ENCODE data around the gene CPS1. TPM values are rescaled to one million over a fixed set of nuclear protein-coding genes. Genes with fewer than 3 reads are reported as not detected.
A peak's percentile ranks its signal among the peaks of the same experiment; 100 is the strongest.

CPS1 gene
- total and polyA plus RNA-seq, 2 experiments from 2014 or later, result 5.5 to 11.0 TPM

DNA sequence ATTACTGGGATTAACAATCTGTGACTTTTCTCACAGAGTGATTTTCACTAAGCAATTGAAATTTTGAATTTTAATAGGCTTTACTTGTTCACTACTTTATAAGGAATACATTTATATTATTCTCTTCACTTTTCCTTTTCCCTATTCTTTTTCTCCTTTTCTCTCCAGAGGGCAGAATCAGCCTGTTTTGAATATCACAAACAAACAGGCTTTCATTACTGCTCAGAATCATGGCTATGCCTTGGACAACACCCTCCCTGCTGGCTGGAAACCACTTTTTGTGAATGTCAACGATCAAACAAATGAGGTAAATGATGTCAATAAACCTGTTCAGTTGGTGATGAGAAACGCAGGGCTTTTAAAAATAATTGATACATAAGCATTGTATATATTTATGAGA is 35.3 kb downstream of the CPS1 start (continued):
- TF ChIP-seq, protein P1, sequence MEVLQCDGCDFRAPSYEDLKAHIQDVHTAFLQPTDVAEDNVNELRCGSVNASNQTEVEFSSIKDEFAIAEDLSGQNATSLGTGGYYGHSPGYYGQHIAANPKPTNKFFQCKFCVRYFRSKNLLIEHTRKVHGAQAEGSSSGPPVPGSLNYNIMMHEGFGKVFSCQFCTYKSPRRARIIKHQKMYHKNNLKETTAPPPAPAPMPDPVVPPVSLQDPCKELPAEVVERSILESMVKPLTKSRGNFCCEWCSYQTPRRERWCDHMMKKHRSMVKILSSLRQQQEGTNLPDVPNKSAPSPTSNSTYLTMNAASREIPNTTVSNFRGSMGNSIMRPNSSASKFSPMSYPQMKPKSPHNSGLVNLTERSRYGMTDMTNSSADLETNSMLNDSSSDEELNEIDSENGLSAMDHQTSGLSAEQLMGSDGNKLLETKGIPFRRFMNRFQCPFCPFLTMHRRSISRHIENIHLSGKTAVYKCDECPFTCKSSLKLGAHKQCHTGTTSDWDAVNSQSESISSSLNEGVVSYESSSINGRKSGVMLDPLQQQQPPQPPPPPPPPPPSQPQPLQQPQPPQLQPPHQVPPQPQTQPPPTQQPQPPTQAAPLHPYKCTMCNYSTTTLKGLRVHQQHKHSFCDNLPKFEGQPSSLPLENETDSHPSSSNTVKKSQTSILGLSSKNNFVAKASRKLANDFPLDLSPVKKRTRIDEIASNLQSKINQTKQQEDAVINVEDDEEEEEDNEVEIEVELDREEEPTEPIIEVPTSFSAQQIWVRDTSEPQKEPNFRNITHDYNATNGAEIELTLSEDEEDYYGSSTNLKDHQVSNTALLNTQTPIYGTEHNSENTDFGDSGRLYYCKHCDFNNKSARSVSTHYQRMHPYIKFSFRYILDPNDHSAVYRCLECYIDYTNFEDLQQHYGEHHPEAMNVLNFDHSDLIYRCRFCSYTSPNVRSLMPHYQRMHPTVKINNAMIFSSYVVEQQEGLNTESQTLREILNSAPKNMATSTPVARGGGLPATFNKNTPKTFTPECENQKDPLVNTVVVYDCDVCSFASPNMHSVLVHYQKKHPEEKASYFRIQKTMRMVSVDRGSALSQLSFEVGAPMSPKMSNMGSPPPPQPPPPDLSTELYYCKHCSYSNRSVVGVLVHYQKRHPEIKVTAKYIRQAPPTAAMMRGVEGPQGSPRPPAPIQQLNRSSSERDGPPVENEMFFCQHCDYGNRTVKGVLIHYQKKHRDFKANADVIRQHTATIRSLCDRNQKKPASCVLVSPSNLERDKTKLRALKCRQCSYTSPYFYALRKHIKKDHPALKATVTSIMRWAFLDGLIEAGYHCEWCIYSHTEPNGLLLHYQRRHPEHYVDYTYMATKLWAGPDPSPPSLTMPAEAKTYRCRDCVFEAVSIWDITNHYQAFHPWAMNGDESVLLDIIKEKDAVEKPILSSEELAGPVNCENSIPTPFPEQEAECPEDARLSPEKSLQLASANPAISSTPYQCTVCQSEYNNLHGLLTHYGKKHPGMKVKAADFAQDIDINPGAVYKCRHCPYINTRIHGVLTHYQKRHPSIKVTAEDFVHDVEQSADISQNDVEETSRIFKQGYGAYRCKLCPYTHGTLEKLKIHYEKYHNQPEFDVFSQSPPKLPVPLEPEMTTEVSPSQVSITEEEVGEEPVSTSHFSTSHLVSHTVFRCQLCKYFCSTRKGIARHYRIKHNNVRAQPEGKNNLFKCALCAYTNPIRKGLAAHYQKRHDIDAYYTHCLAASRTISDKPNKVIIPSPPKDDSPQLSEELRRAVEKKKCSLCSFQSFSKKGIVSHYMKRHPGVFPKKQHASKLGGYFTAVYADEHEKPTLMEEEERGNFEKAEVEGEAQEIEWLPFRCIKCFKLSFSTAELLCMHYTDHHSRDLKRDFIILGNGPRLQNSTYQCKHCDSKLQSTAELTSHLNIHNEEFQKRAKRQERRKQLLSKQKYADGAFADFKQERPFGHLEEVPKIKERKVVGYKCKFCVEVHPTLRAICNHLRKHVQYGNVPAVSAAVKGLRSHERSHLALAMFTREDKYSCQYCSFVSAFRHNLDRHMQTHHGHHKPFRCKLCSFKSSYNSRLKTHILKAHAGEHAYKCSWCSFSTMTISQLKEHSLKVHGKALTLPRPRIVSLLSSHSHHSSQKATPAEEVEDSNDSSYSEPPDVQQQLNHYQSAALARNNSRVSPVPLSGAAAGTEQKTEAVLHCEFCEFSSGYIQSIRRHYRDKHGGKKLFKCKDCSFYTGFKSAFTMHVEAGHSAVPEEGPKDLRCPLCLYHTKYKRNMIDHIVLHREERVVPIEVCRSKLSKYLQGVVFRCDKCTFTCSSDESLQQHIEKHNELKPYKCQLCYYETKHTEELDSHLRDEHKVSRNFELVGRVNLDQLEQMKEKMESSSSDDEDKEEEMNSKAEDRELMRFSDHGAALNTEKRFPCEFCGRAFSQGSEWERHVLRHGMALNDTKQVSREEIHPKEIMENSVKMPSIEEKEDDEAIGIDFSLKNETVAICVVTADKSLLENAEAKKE (CRISPR knock-in tag; IDR thresholded peaks at IDR 0.05), result no peak
- no peak for TF ChIP-seq ZNF114 (CRISPR knock-in tag; IDR thresholded peaks at IDR 0.05)

- H4K20me1 ChIP-seq (replicated peaks; ENCODE audit: insufficient read depth), result no peaks in the 10 kb centered on the region
- H3K27me3 ChIP-seq (ENCODE audit: insufficient read depth), result no peaks in the 10 kb centered on the region
- H3K36me3 Mint-ChIP-seq (ENCODE audit: low read depth), result 0 out of 3 replicates have a peak, but pooled peaks cover under 1% of the 10 kb centered on the region
- no peaks in the 10 kb centered on the region for H3K9me2 ChIP-seq (ENCODE audit: insufficient read depth)
- no peak for ATAC-seq
- H3K4me3 ChIP-seq, result no peak overlapping the region
- H3K4me3 Mint-ChIP-seq, result no peak overlapping the region
- H3K4me1 Mint-ChIP-seq, result peaks cover 13% of the 10 kb centered on the region
- peak overlapping the region; percentile 65 for H3K27ac Mint-ChIP-seq
- no peaks in the 10 kb centered on the region for H3K36me3 ChIP-seq (ENCODE audit: insufficient read depth)
- no peaks in the 10 kb centered on the region for H3F3A ChIP-seq (replicated peaks; ENCODE audit: low read depth)
- no peak overlapping the region for H3K4me2 ChIP-seq
- H2AFZ ChIP-seq, result no peak overlapping the region
- no peak overlapping the region for H3K27ac ChIP-seq (ENCODE audit: low read depth)
- no peaks in the 10 kb centered on the region for H3K27me3 Mint-ChIP-seq (ENCODE audit: insufficient read depth, low read depth, poor library complexity)
- peaks cover 16% of the 10 kb centered on the region for H3K4me1 ChIP-seq (ENCODE audit: insufficient read depth)
- H3K79me2 ChIP-seq (replicated peaks; ENCODE audit: insufficient read depth), result no peaks in the 10 kb centered on the region
- no peaks in the 10 kb centered on the region for H3K9me3 Mint-ChIP-seq
- no peak for DNase-seq (ENCODE audit: low spot score)
- TF ChIP-seq REST (IDR thresholded peaks at IDR 0.05; ENCODE audit: unreplicated experiment), result no peak
- TF ChIP-seq, protein P2, sequence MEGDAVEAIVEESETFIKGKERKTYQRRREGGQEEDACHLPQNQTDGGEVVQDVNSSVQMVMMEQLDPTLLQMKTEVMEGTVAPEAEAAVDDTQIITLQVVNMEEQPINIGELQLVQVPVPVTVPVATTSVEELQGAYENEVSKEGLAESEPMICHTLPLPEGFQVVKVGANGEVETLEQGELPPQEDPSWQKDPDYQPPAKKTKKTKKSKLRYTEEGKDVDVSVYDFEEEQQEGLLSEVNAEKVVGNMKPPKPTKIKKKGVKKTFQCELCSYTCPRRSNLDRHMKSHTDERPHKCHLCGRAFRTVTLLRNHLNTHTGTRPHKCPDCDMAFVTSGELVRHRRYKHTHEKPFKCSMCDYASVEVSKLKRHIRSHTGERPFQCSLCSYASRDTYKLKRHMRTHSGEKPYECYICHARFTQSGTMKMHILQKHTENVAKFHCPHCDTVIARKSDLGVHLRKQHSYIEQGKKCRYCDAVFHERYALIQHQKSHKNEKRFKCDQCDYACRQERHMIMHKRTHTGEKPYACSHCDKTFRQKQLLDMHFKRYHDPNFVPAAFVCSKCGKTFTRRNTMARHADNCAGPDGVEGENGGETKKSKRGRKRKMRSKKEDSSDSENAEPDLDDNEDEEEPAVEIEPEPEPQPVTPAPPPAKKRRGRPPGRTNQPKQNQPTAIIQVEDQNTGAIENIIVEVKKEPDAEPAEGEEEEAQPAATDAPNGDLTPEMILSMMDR (conservative IDR thresholded peaks at IDR 0.05; ENCODE audit: low read depth in 2 of 2), result no peak
- TF ChIP-seq ETS1 (IDR thresholded peaks at IDR 0.05), result no peak
These were observed 36.3 kb downstream of the CPS1 start for GRCh38 chr2:210592726-210593125.
